ENCODE data around the gene PCDHB13.
"Not testable (repeated sequence)": the region's sequence is repeated elsewhere in the genome, so short reads cannot be mapped to it uniquely, and the experiment has no call there.

- TF ChIP-seq, protein P1, sequence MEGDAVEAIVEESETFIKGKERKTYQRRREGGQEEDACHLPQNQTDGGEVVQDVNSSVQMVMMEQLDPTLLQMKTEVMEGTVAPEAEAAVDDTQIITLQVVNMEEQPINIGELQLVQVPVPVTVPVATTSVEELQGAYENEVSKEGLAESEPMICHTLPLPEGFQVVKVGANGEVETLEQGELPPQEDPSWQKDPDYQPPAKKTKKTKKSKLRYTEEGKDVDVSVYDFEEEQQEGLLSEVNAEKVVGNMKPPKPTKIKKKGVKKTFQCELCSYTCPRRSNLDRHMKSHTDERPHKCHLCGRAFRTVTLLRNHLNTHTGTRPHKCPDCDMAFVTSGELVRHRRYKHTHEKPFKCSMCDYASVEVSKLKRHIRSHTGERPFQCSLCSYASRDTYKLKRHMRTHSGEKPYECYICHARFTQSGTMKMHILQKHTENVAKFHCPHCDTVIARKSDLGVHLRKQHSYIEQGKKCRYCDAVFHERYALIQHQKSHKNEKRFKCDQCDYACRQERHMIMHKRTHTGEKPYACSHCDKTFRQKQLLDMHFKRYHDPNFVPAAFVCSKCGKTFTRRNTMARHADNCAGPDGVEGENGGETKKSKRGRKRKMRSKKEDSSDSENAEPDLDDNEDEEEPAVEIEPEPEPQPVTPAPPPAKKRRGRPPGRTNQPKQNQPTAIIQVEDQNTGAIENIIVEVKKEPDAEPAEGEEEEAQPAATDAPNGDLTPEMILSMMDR (conservative IDR thresholded peaks at IDR 0.05; ENCODE audit: low read length): not testable (repeated sequence)
- not testable (repeated sequence) for TF ChIP-seq EZH2phosphoT487 (IDR thresholded peaks at IDR 0.05; ENCODE audit: borderline replicate concordance)
Observed at GRCh38 chr5:141177577-141178191, 36.0 kb upstream of the PCDHB13 start, which contains the start of gene PCDHB8.

Data from Loucy (cell line).